T-helper 2 cell treated with Interferon-gamma antibody and Interleukin-4, amounts not matched to agents 5 μg/mL and 100 μg/mL, for 36 hours (primary cell): ENCODE data around the gene DNAJC11.
"Not testable (repeated sequence)": the region's sequence is repeated elsewhere in the genome, so short reads cannot be mapped to it uniquely, and the experiment has no call there.

Experiments used
- DNase-seq: peaks from one replicate; pipeline ENCODE4 v3.0.0; 2021; ENCODE audit warnings: low spot score
- H3K27ac Mint-ChIP-seq: one replicate; pipeline ENCODE4 v1.8.0; 2021; ENCODE audit warnings: mild to moderate bottlenecking, mixed read lengths
- H3K27me3 Mint-ChIP-seq: one replicate; pipeline ENCODE4 v1.8.0; 2021; ENCODE audit warnings: low read depth, mixed read lengths
- H3K36me3 Mint-ChIP-seq: one replicate; pipeline ENCODE4 v1.8.0; 2021; ENCODE audit warnings: low read depth, mixed read lengths
- H3K4me1 Mint-ChIP-seq: one replicate; pipeline ENCODE4 v1.8.0; 2021; ENCODE audit warnings: low read depth, mixed read lengths
- H3K4me3 Mint-ChIP-seq: one replicate; pipeline ENCODE4 v1.8.0; 2022; ENCODE audit warnings: mild to moderate bottlenecking, moderate library complexity, mixed read lengths
- H3K9me3 Mint-ChIP-seq: one replicate; pipeline ENCODE4 v1.8.0; 2021; ENCODE audit warnings: mixed read lengths

Gene DNAJC11

DNA sequence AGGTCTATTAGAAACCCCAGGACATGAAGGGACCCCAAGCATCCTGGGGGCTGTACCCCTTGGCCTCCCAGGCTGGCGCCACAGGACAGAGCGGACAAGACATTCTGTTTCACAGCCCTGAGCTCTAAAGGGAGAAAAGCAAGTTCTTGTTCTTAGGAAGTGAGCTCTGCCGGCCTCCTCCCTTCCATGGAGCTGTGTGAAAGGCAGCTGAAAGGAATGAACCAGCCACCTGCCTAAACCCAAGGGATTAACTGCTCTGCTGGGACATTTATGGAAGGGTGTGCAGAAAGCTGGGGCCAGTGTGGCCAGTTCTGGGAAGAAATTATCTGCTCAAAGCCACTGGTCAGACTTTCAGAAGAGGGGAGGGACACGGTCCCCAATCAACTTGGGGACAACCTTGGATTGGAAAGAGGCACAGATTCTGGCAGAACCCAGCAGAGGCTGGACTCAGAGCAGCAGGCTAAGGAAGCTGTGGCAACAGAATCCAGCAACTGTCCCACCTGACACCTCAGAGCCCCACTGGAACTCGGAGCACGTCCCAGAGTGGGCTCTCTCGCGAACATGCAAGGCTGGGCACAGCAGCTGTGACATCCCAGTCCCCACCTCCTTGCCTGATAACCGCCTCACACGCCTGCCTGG, 101.1 kb downstream of the DNAJC11 start:
- Mint-ChIP-seq H3K27ac (peak overlapping the region; percentile 98), H3K4me3 (peak overlapping the region; percentile 98), H3K4me1 (peaks cover 24% of the 10 kb centered on the region), H3K36me3 (peaks cover 27% of the 10 kb centered on the region), H3K9me3 (no peaks in the 10 kb centered on the region), H3K27me3 (no peaks in the 10 kb centered on the region)
- DNase-seq, result no peak

DNA sequence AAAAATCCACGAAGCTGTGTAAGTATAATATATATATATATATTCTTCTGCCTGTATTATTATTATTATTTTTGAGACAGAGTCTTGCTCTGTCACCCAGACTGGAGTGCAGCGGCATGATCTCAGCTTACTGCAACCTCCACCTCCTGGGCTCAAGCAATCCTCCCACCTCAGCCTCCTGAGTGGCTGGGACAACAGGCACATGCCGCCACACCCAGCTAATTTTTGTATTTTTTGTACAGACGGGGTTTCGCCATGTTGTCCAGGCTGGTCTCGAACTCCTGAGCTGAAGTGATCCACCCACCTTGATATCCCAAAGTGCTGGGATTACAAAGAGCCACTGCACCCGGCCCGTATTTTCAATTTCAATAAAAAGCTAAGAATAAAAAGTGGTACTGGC, 101.6 kb downstream of the DNAJC11 start:
- DNase-seq, H3K27me3 Mint-ChIP-seq, H3K9me3 Mint-ChIP-seq: not testable (repeated sequence)
- Mint-ChIP-seq H3K36me3 (peaks cover 30% of the 10 kb centered on the region), H3K4me3 (peak overlapping the region; percentile 98), H3K27ac (peak overlapping the region; percentile 98), H3K4me1 (peaks cover 24% of the 10 kb centered on the region)

DNA sequence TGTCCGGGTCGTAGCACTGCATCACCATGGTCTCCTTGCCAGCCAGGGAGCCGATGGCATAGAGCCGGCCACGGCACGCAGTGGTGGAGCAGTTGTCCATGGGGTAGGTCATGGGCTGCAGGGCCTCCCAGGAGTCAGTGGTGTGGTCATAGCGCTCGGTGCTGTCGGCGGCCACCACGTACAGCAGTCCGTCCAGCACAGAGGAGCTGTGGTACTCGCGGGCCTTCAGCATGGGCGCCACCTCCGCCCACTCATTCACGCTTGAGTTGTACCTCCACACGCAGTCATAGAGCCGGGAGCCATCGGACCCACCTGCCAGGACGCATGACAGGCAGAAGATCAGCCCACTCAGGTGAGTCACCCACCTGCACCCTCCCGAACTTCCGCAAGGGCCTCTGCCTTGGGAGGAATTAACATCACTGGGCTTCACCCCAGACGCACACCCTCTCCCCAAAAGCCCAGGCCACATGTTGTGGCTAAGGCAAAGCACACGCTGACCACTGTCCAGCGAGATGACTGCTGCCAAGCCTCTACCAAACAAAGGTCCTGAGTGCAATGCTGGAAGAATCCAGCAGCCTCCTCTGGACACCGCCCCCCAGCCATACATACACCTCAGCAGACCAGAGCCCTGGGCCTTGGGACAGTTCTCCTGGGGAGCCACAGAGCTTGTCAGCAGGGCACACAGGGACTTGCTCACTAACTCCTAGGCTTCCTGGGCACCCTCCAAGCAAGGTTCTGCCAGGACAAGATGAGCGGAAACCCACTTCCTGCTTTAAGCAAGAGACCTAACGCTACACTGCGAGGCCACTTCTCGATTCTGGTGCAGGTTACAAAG, 102.3 kb downstream of the DNAJC11 start:
- Mint-ChIP-seq H3K27ac (peak overlapping the region; percentile 98), H3K36me3 (peaks cover 30% of the 10 kb centered on the region), H3K27me3 (no peaks in the 10 kb centered on the region), H3K4me3 (peak overlapping the region; percentile 98), H3K9me3 (no peaks in the 10 kb centered on the region), H3K4me1 (peaks cover 24% of the 10 kb centered on the region)
- peak; percentile 40 for DNase-seq

DNA sequence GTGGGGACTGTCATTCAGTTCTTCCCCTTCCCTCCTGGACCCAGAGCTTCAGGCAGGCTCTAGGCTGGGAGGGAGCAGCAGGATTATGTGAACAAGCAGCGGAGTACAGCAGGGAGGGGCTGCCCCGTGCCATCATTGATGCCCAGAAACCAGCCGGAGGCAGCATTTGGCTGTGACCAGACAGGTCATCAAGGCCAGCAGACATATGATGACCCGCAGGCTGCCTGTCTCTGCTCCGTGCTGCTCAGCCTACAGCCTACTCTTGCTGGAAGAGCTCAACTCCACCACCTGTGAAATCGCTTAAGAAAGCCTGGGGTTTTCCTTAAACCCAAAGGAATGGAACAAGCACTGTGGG, 103.9 kb downstream of the DNAJC11 start:
- H3K4me1 Mint-ChIP-seq, result peaks cover 16% of the 10 kb centered on the region
- H3K4me3 Mint-ChIP-seq, result no peak overlapping the region
- H3K36me3 Mint-ChIP-seq, result peaks cover 35% of the 10 kb centered on the region
- H3K9me3 Mint-ChIP-seq, result no peaks in the 10 kb centered on the region
- no peaks in the 10 kb centered on the region for H3K27me3 Mint-ChIP-seq
- H3K27ac Mint-ChIP-seq, result no peak overlapping the region
- DNase-seq, result no peak

DNA sequence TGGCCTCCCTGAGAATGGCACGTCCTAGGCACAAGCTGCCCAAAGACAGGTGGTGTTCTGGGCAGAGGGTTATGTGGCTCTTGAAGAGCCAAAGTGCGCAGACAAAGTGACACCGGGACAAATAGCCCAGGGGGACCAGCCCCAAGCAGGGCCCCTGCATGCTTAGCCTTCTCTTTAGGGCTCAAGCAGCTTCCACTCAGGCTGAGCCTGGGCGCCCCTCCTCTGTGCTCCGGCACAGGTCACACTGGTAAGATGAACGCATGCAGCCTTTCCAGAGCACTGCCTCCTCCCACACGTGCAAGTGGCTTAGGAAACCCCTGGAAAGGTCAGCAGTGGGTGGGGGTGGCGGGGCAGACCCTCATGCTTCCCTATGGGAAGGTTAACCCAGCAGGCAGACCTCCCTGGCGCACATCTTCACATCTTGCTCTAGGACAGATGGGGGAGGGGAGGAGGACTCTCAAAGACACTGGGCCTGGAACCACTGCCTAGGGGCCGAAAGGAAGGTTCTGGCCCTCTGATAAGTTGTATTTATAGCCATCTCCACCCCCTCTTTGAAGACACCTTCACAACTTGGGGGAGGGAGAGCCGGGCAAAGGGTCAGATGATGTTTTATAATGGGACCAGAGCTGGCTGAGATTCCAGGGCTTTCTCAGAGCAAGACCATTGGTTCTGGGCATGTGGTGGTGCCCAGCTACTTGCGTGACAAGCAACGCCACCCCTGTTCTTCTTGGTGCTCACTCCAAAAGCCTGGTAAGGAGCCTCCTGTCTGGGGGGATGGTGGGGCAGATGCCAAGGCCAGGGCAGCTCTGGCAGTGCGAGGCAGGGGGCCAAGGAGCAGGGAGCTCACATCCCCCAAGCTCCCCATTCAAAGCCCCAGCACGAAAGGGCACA, 104.5 kb downstream of the DNAJC11 start:
- Mint-ChIP-seq H3K27me3 (no peaks in the 10 kb centered on the region), H3K9me3 (no peaks in the 10 kb centered on the region), H3K36me3 (peaks cover 35% of the 10 kb centered on the region), H3K4me3 (no peak overlapping the region), H3K27ac (peak overlapping the region; percentile 10), H3K4me1 (peaks cover 19% of the 10 kb centered on the region)
- DNase-seq, result no peak

DNA sequence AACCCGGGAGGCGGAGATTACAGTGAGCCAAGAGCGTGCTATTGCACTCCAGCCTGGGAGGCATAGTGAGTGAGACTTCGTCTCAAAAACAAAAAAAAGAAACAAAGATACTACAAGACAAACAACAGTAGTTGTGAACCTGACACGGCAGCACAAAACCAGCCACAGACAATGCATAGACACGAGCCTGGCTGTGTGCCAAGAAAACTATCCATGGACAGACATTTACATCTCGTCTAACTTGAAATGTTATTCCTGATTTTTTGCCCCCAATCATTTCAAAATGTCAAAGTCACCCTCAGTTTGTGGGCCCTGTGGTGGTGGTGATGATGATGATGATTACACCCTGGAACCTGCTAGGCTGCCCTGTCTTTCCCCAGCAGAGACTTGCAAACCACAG, 105.3 kb downstream of the DNAJC11 start:
- Mint-ChIP-seq H3K27ac (no peak overlapping the region), H3K4me1 (peaks cover 19% of the 10 kb centered on the region)

DNA sequence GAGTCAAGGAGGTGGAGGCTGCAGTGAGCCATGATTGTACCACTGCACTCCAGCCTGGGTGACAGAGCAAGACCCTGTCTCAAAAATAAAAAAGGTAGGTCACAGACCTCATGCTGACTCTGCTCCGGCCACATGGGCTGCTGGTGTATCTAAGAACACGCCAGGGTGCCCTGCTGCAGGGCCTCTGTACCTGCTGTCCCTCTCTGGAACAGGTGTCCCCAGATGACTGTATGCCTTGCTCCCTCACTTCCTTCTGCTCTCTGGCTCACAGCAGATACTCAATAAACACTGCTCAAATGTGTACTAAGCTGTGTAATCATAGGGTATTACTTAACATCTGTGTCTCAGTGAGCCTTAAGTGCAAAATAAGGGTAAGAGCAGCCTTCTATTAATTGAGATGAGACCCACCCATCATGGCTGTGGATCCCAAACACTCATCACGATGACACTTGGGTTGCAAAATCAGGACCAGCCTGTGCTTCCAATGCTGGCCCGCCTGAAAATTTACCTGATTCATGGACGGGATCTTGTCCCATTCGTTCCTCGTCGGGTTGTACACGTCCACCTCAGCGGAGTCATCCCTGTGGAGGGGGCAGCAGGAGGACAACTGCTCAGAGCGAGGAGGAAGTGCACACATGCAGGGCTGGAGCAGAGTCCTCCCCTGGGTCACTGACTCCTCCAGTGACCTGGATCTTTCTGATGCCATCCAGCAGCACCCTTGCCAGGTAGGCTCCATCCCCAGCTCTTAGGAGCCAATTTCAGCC, 106.5 kb downstream of the DNAJC11 start:
- Mint-ChIP-seq H3K27ac (peak overlapping the region; percentile 31), H3K36me3 (peaks cover 36% of the 10 kb centered on the region), H3K4me3 (no peak overlapping the region), H3K27me3 (no peaks in the 10 kb centered on the region), H3K4me1 (peaks cover 20% of the 10 kb centered on the region), H3K9me3 (no peaks in the 10 kb centered on the region)
- DNase-seq, result no peak

More for the DNA sequence above, 105.3 kb downstream of the DNAJC11 start:
- Mint-ChIP-seq H3K4me3 (no peak overlapping the region), H3K9me3 (no peaks in the 10 kb centered on the region), H3K36me3 (peaks cover 35% of the 10 kb centered on the region), H3K27me3 (no peaks in the 10 kb centered on the region)
- no peak for DNase-seq

DNA sequence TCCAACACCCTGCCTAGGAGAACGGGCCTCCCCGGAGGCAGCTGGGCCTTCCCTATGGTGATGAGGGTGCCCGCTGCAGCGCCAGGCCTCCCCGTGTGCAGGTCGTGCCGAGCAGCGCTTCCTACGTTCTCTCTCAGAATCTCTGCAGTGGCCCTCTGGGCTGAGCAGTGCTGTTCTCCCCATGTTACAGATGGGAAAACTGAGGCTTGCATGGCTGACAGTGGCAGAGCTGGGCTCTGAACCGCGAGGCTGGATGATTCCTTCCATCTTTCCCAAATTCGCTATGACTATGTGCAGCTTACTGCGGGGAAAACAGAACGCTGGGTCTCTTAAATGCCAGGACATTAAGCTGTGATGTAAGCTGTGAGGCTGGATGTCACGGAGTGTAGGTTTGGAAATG, 107.8 kb downstream of the DNAJC11 start:
- Mint-ChIP-seq H3K27me3 (no peaks in the 10 kb centered on the region), H3K4me1 (peaks cover 10% of the 10 kb centered on the region), H3K36me3 (peaks cover 31% of the 10 kb centered on the region), H3K4me3 (no peak overlapping the region), H3K9me3 (no peaks in the 10 kb centered on the region), H3K27ac (no peak overlapping the region)
- no peak for DNase-seq

DNA sequence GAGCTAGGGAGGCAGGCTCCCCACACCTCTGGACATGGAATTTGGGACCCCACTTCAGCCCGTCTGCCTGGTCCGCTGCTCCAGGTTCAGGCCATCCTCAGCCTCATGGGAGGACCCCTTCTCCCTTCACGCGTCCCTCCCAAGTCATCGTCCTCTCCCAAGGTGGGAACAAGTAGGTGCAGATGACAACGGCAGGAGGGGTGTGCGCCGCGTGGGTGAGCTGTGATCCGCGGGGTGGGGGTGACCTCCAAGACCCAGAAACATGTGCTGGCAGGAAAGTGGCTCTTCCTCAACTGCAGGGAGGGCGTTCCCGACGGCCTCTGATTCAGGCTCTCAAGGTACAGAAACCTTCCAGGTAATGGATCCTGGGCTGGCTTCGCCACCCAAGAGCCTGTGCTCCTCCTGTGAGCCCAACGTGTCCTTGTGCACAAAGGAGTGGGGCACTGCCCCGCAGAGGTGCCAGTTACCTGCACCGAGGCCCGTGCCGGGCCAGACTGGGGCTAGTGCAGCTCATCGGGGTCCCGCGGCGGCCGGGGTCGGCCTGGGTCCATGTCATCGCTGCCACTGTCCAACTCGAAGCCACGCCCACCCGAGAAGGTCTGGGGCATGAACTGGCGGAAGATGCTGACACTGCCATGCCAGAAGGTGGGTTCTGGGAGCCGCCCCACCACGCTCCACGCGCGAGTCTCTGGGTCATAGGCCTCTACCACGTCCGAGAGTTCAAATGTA, 108.6 kb downstream of the DNAJC11 start:
- Mint-ChIP-seq H3K4me1 (peaks cover 10% of the 10 kb centered on the region), H3K27ac (no peak overlapping the region)

DNA sequence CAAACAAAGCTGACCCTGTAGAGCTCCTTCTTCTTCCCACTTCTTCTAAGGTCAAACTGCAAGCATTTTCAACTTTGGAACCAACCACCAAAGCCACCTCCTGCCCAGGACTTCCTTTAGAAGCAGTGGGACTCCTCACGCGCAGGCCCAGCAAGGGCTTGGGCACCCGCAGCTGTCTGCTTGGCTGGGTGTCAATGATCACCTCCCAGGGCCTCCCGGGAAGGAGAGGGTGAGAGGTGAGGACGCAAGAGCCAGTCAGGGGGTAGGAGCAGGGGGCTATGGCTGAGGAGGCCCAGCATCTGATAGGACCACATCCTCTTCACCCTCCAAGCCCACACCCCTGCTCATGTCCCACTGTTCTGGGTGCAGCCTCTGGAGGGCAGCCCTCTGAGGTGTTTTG, 109.2 kb downstream of the DNAJC11 start:
- peaks cover 36% of the 10 kb centered on the region for H3K36me3 Mint-ChIP-seq
- H3K4me3 Mint-ChIP-seq, result no peak overlapping the region
- H3K9me3 Mint-ChIP-seq, result no peaks in the 10 kb centered on the region
- no peak overlapping the region for H3K27ac Mint-ChIP-seq
- H3K27me3 Mint-ChIP-seq, result no peaks in the 10 kb centered on the region
- H3K4me1 Mint-ChIP-seq, result peaks cover 10% of the 10 kb centered on the region
- no peak for DNase-seq

More for the DNA sequence above, 108.6 kb downstream of the DNAJC11 start:
- peaks cover 34% of the 10 kb centered on the region for H3K36me3 Mint-ChIP-seq
- no peak for DNase-seq
- no peak overlapping the region for H3K4me3 Mint-ChIP-seq
- H3K27me3 Mint-ChIP-seq, result no peaks in the 10 kb centered on the region
- H3K9me3 Mint-ChIP-seq, result no peaks in the 10 kb centered on the region

DNA sequence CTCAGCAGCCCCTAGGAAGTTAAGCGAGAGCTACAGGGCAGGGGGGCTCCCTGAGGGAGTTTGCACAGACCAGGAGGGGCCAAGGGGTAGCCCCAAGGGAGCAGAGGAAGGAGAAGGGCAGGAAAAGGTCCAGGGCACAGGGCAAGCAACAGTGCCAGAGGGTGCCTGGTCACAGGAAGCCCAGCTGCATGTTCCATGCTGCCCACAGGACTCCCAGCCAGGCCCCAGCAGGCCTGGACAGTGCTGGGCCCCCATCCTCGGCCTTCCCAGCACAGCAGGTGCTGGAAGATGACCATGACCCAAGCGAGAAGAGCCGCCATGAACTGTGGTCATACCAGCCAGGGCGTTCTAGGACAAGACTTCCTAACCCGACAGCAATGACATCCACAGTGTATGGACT, 110.0 kb downstream of the DNAJC11 start:
- Mint-ChIP-seq H3K36me3 (peaks cover 31% of the 10 kb centered on the region), H3K4me1 (peaks cover 10% of the 10 kb centered on the region), H3K27me3 (no peaks in the 10 kb centered on the region), H3K4me3 (no peak overlapping the region), H3K9me3 (no peaks in the 10 kb centered on the region), H3K27ac (no peak overlapping the region)
- DNase-seq, result no peak

DNA sequence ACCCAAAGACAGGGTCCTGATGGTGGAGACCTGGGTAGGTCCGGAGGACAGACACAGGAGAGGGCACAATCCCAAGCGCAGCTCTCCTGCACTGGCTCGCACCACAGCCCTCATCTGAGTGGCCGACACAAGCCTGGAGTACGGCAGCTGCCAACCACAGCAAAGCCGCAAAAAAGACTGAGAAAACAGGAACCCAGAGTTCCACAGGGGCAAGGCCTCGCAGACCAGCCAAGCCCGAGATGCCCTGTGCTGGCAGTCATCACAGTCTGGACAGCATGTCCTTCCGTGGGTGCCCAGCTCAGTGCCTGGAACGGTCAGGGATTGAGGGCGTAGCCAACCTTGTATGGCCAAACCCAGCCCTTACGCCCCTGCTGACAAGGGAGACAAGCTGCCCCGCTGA, 110.4 kb downstream of the DNAJC11 start:
- peak overlapping the region; percentile 36 for H3K27ac Mint-ChIP-seq
- H3K4me3 Mint-ChIP-seq, result no peak overlapping the region
- H3K27me3 Mint-ChIP-seq, result no peaks in the 10 kb centered on the region
- H3K9me3 Mint-ChIP-seq, result no peaks in the 10 kb centered on the region
- H3K4me1 Mint-ChIP-seq, result peaks cover 8% of the 10 kb centered on the region
- H3K36me3 Mint-ChIP-seq, result peaks cover 27% of the 10 kb centered on the region
- no peak for DNase-seq

DNA sequence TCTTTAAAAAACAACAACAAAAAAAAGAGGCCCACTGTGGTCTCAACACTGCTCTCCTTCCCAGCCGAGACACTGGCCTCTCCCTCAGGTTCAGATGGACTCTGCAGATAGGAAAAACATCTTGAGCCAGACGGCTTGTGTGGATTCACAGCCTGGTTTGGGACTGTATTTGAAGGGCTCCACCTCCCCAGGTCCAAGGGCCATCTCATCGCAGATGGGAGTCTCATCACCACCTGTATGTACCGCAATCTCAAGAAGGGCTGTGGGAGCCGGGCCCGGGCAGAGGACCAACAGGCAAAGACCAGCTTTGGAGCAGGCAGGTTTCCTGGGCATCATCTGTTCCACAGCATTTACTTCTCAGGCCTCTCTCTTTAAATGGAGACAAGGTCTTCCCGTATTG, 111.6 kb downstream of the DNAJC11 start:
- Mint-ChIP-seq H3K27ac (no peak overlapping the region), H3K9me3 (no peaks in the 10 kb centered on the region), H3K4me3 (no peak overlapping the region), H3K27me3 (no peaks in the 10 kb centered on the region), H3K4me1 (peaks cover 7% of the 10 kb centered on the region), H3K36me3 (peaks cover 16% of the 10 kb centered on the region)
- DNase-seq, result no peak
